Subcutaneous abdominal adipose tissue (tissue), 5 donors: Measurements from ENCODE around the gene TVP23C.
"Not testable (repeated sequence)": the region's sequence is repeated elsewhere in the genome, so short reads cannot be mapped to it uniquely, and the experiment has no call there.

Source experiments
- H3K27ac ChIP-seq: one replicate; pipeline ENCODE4 v1.7.0; 2013; ENCODE audit warnings: low read depth, mild to moderate bottlenecking, inconsistent platforms, low read length, moderate library complexity
- H3K27me3 ChIP-seq, 5 donors: one replicate each; pipeline ENCODE4 v1.7.0; 2013; ENCODE audit warnings: low read length in 5 of 5, inconsistent platforms in 1 of 5; ENCODE audit not compliant: control insufficient read depth in 5 of 5, insufficient read depth in 4 of 5
- H3K36me3 ChIP-seq, 5 donors: one replicate each; pipeline ENCODE4 v1.7.0; 2013; ENCODE audit warnings: low read length in 5 of 5; ENCODE audit not compliant: control insufficient read depth in 5 of 5, insufficient read depth in 5 of 5
- H3K4me1 ChIP-seq, 5 donors: one replicate each; pipeline ENCODE4 v1.7.0; 2013; ENCODE audit warnings: low read length in 5 of 5, mild to moderate bottlenecking in 3 of 5, moderate library complexity in 1 of 5; ENCODE audit not compliant: control insufficient read depth in 5 of 5, insufficient read depth in 5 of 5
- H3K4me3 ChIP-seq, 5 donors: one replicate each; pipeline ENCODE4 v1.7.0; 2013; ENCODE audit warnings: low read length in 5 of 5, low read depth in 1 of 5
- H3K9ac ChIP-seq, 5 donors: one replicate each; pipeline ENCODE4 v1.7.0; 2013; ENCODE audit warnings: low read length in 5 of 5, mild to moderate bottlenecking in 4 of 5, moderate library complexity in 3 of 5
- H3K9me3 ChIP-seq, 5 donors: one replicate each; pipeline ENCODE4 v1.7.0; 2013; ENCODE audit warnings: low read length in 5 of 5; ENCODE audit not compliant: control insufficient read depth in 5 of 5
- donor health status: healthy.
- donor health status: healthy.
- donor health status: healthy.
- donor health status: healthy.
- donor health status: healthy.

Gene TVP23C

GRCh38 chr17:15573870-15574269 lies 10.6 kb upstream of the TVP23C start:
- not testable (repeated sequence) for H3K4me1 ChIP-seq, H3K36me3 ChIP-seq, H3K27me3 ChIP-seq, H3K9ac ChIP-seq, H3K4me3 ChIP-seq, H3K27ac ChIP-seq, H3K9me3 ChIP-seq

DNA sequence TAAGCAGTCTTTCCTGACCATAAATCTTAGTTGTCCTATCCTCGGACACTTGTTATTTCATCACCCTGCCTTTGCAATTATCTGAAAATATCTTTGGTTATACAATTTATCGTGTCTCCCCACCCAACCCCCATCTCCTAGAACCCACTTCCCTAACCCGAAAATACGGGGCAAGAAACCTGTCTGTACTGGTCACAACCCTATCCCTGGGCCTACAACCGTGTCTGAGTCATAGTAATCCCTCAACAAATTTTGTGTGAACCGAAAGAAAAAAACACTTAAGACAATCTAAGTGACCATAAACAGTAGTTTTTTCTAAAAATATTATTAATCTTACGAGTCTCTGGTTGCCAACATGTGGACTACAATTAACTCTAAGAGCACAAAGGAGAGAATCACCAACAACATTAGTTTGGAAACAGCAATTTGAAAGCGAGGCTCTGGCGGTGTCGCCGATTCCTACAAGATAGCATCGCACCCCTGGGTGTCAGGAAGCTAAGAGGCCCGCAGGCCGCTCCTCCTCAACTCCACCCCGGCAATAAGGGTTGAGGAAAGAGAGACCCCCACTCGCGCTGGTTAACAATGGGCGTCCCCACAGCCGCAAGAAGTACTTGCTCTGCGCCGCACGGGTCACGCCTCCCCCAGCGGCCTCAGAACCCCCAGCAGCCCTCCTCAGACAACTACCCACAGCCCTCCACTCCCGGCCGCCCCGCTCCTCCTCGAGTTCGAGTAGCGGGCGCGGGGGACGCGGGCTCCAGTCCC lies 489 bp downstream of the TVP23C start:
- H3K27ac ChIP-seq = peak overlapping the region; percentile 30
- peak overlapping the region in 4 of 5 donors; percentile 63 to 80 (median 70) for H3K4me3 ChIP-seq
- H3K9ac ChIP-seq = peak overlapping the region in 1 of 5 donors; percentile 66
- H3K4me1 ChIP-seq, H3K27me3 ChIP-seq, H3K36me3 ChIP-seq, H3K9me3 ChIP-seq: not testable (repeated sequence)

GRCh38 chr17:15561439-15561838 lies 1.8 kb downstream of the TVP23C start:
- not testable (repeated sequence) for H3K36me3 ChIP-seq, H3K4me3 ChIP-seq, H3K27me3 ChIP-seq, H3K9me3 ChIP-seq, H3K27ac ChIP-seq, H3K4me1 ChIP-seq, H3K9ac ChIP-seq

GRCh38 chr17:15558403-15559105 lies 4.7 kb downstream of the TVP23C start:
- not testable (repeated sequence) for H3K9me3 ChIP-seq, H3K9ac ChIP-seq, H3K36me3 ChIP-seq, H3K27me3 ChIP-seq, H3K4me3 ChIP-seq, H3K4me1 ChIP-seq, H3K27ac ChIP-seq

DNA sequence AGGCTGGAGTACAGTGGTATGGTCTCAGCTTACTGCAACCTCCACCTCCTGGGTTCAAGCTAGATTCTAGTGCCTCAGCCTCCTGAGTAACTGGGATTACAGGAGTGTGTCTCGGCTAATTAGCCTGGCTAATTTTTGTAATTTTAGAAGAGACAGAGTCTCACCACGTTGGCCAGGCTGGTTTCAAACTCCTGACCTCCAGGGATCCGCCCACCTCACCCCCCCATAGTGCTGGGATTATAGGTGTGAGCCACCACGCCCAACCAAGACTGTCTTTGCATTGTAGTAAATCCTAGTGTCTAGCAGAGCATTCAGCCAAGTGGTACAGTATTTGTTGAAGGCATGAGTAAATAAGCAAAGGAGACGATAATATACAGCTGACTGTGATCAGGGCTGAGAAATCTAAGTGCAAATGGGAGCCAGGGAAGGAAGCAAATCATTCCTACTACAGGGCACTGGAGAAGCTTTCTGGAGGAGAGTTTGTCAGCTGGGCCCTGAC lies 5.9 kb downstream of the TVP23C start:
- not testable (repeated sequence) for H3K27ac ChIP-seq, H3K36me3 ChIP-seq, H3K9me3 ChIP-seq, H3K4me1 ChIP-seq, H3K4me3 ChIP-seq, H3K9ac ChIP-seq, H3K27me3 ChIP-seq

DNA sequence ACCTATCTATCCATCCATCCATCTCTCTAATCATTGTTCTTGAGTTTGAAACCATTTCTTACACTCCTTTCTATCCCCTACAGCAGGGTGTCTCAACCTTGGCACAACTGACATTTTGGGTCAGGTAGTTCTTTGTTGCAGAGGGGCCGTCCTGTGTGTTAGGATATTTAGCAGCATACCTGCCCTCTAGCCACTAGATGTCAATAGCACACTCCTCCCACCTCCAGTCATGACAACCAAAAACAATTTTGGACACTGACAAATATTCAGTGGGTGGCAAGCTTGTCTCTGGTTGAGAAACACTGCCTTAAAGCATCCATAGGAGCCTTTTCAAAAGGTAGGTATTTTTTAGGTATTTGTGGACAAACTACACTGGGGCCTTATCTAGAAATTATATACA lies 10.4 kb downstream of the TVP23C start:
- not testable (repeated sequence) for H3K9ac ChIP-seq, H3K4me1 ChIP-seq, H3K9me3 ChIP-seq, H3K27me3 ChIP-seq, H3K27ac ChIP-seq, H3K36me3 ChIP-seq, H3K4me3 ChIP-seq

DNA sequence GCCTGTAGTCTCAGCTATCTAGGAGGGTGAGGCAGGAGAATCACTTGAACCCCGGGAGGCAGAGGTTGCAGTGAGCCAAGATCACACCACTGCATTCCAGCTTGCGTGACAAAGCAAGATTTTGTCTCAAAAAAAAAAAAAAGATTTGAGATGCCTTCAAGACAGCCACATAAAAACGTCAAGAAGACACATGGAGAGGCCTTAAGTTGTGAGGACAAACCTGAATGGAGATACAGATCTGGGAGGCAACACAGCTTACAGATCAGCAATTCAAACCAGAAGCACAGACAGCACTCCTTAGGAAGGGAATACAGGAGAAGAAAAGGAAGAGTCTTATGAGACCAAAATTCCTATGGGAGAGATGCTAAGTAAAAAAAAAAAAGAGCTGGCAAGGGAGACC lies 13.7 kb downstream of the TVP23C start:
- H3K4me1 ChIP-seq, H3K27me3 ChIP-seq, H3K36me3 ChIP-seq, H3K4me3 ChIP-seq, H3K9ac ChIP-seq, H3K27ac ChIP-seq, H3K9me3 ChIP-seq: not testable (repeated sequence)

- H3K27ac ChIP-seq, H3K4me3 ChIP-seq, H3K4me1 ChIP-seq, H3K9ac ChIP-seq, H3K27me3 ChIP-seq, H3K9me3 ChIP-seq, H3K36me3 ChIP-seq: not testable (repeated sequence)
These were observed 16.7 kb downstream of the TVP23C start for GRCh38 chr17:15546604-15547003.

GRCh38 chr17:15540371-15541219 lies 22.7 kb downstream of the TVP23C start:
- H3K9me3 ChIP-seq, H3K9ac ChIP-seq, H3K4me1 ChIP-seq, H3K27ac ChIP-seq, H3K27me3 ChIP-seq, H3K4me3 ChIP-seq: not testable (repeated sequence)
- H3K36me3 ChIP-seq = peaks cover 0 to 14% (median 7%) of the 10 kb centered on the region in 5 donors

DNA sequence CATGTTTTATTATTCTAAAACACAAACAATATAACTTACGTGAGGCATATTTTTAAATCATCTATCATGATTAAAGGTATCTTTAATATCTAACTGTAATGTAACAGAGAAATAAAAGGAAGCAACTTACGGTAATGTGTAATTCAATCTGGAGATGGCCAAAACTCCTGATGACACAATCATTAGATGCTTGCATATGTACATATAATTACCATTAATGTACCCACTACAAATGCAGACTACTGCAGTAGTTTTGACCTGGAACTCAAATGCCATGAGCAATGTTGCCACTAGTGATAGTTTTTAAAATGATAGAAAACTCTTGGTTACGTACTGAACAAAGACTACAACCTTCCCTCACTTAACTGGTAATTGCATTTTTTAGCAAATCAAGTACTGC lies 30.2 kb downstream of the TVP23C start:
- H3K4me3 ChIP-seq, H3K36me3 ChIP-seq, H3K27ac ChIP-seq, H3K27me3 ChIP-seq, H3K9ac ChIP-seq, H3K9me3 ChIP-seq, H3K4me1 ChIP-seq: not testable (repeated sequence)
